ENCODE results near the gene SLC47A1. TPM values are rescaled to one million over a fixed set of nuclear protein-coding genes. Genes with fewer than 3 reads are reported as not detected.
"Not testable (repeated sequence)": the region's sequence is repeated elsewhere in the genome, so short reads cannot be mapped to it uniquely, and the experiment has no call there.

SLC47A1 gene
- total RNA-seq, 2 donors from 2014 or later: not detected

GRCh38 chr17:19510903-19511302 is 22.8 kb upstream of the SLC47A1 start:
- no peaks in the 10 kb centered on the region for H3K36me3 ChIP-seq (replicated peaks in 1 of 2; ENCODE audit: insufficient read depth in 1 of 2, low read depth in 2 of 2)
- DNase-seq (no peak), ATAC-seq (no peak)
- TF ChIP-seq, protein P1, sequence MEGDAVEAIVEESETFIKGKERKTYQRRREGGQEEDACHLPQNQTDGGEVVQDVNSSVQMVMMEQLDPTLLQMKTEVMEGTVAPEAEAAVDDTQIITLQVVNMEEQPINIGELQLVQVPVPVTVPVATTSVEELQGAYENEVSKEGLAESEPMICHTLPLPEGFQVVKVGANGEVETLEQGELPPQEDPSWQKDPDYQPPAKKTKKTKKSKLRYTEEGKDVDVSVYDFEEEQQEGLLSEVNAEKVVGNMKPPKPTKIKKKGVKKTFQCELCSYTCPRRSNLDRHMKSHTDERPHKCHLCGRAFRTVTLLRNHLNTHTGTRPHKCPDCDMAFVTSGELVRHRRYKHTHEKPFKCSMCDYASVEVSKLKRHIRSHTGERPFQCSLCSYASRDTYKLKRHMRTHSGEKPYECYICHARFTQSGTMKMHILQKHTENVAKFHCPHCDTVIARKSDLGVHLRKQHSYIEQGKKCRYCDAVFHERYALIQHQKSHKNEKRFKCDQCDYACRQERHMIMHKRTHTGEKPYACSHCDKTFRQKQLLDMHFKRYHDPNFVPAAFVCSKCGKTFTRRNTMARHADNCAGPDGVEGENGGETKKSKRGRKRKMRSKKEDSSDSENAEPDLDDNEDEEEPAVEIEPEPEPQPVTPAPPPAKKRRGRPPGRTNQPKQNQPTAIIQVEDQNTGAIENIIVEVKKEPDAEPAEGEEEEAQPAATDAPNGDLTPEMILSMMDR (IDR thresholded peaks at IDR 0.05): no peak
- no peak for TF ChIP-seq POLR2A (IDR thresholded peaks at IDR 0.05)
- 67 to 73% methylated on average over 7 to 9 of the region's 9 CpGs for WGBS, 2 donors
- H3K4me3 ChIP-seq: no peak overlapping the region
- intact Hi-C loops (cut with DNase I): loop anchor here (5.0 kb wide), 1 partner anchor 256 kb away; no protein-coding TSS in a partner anchor
- no peak overlapping the region for H3K27ac ChIP-seq
- H3K9me3 ChIP-seq: no peaks in the 10 kb centered on the region
- no peaks in the 10 kb centered on the region for H3K27me3 ChIP-seq
- H3K4me1 ChIP-seq: no peaks in the 10 kb centered on the region

- intact Hi-C loops (cut with DNase I): loop anchor here (5.0 kb wide), 1 partner anchor 253 kb away; no protein-coding TSS in a partner anchor
- H3K4me3 ChIP-seq: no peak overlapping the region
These were observed 19.7 kb upstream of the SLC47A1 start for GRCh38 chr17:19513897-19514488.

GRCh38 chr17:19517699-19518098 is 16.0 kb upstream of the SLC47A1 start:
- ATAC-seq: no peak
- TF ChIP-seq POLR2A (IDR thresholded peaks at IDR 0.05): no peak
- Histone ChIP-seq H3K9me3 (no peaks in the 10 kb centered on the region), H3K4me3 (no peak overlapping the region), H3K27me3 (no peaks in the 10 kb centered on the region), H3K27ac (no peak overlapping the region), H3K4me1 (no peaks in the 10 kb centered on the region), H3K36me3 (replicated peaks in 1 of 2; ENCODE audit: insufficient read depth in 1 of 2, low read depth in 2 of 2) (no peaks in the 10 kb centered on the region)
- intact Hi-C loops (cut with DNase I): no loop called here
- no peak for DNase-seq

More at GRCh38 chr17:19513897-19514488, 19.7 kb upstream of the SLC47A1 start:
- no peaks in the 10 kb centered on the region for H3K4me1 ChIP-seq
- H3K27me3 ChIP-seq: no peaks in the 10 kb centered on the region
- peak; percentile 80 for ATAC-seq
- no peaks in the 10 kb centered on the region for H3K9me3 ChIP-seq
- no peak for TF ChIP-seq POLR2A (IDR thresholded peaks at IDR 0.05)
- TF ChIP-seq, protein P1 (IDR thresholded peaks at IDR 0.05): peak; percentile 84 to 92 (median 87)
- no peak overlapping the region for H3K27ac ChIP-seq
- H3K36me3 ChIP-seq (replicated peaks in 1 of 2; ENCODE audit: insufficient read depth in 1 of 2, low read depth in 2 of 2): no peaks in the 10 kb centered on the region
- WGBS, 2 donors: 8 to 10% methylated on average over 13 of the region's 13 CpGs
- DNase-seq: peak; percentile 69 to 74 (median 74)

DNA sequence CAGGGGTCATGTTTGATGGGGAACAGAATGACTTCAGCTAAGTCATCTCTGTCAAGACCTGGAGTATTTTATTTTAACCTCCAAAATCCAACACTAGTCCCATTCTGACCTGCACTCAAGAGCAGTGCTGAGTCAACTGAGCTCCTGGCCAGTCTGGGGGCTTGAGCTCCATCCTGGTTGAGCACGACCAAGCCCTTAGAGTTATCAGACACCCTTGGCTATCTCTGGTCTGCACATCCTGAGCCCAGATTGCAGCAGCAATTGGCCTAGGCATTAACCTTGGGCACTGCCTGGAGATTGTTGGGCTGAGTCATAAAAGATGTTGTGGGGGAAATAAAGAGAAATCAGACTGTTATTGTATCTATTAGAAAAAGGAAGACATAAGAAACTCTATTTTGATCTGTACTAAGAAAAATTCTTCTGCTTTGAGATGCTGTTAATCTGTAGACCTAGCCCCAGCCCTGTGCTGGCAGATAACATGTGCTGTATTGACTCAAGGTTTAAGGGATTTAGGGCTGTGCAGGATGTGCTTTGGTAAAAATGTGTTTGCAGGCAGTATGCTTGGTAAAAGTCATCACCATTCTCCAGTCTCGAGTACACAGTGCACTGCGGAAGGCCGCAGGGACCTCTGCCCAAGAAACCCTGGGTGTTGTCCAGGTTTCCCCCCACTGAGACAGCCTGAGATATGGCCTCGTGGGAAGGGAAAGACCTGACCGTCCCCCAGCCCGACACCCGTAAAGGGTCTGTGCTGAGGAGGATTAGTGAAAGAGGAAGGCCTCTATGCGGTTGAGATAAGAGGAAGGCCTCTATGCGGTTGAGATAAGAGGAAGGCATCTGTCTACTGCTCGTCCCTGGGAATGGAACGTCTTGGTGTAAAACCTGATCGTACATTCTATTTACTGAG is 14.0 kb upstream of the SLC47A1 start:
- not testable (repeated sequence) for ATAC-seq
- intact Hi-C loops (cut with DNase I): loop anchor here (5.0 kb wide), 1 partner anchor 238 kb away; no protein-coding TSS in a partner anchor

DNA sequence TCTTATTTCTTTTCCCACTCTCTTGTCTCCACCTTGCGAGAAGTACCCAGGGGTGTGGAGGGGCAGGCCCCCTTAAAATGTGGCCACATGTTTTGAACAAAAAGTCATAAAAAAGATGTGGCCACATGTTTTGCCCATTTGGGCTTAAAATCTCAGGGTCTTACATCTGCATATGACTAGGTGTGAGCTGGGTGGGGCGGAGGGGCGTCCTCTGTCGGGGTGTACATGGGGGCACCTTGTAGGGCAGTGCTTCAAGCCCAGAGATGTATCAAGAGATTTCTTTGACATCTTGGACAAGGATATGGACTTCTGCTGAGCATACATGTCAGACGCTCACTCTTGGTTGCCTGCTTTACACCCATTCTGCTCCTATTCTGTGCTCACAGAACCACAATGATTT is 13.0 kb upstream of the SLC47A1 start:
- 83 to 85% methylated on average over 5 of the region's 5 CpGs for WGBS, 2 donors
- DNase-seq (no peak), ATAC-seq (no peak)
- Histone ChIP-seq H3K36me3 (replicated peaks in 1 of 2; ENCODE audit: insufficient read depth in 1 of 2, low read depth in 2 of 2) (no peaks in the 10 kb centered on the region), H3K4me1 (no peaks in the 10 kb centered on the region), H3K4me3 (no peak overlapping the region), H3K27me3 (no peaks in the 10 kb centered on the region), H3K9me3 (no peaks in the 10 kb centered on the region), H3K27ac (no peak overlapping the region)
- TF ChIP-seq, protein P1 (IDR thresholded peaks at IDR 0.05): no peak
- no peak for TF ChIP-seq POLR2A (IDR thresholded peaks at IDR 0.05)
- intact Hi-C loops (cut with DNase I): loop anchor here (5.0 kb wide), 1 partner anchor 237 kb away; no protein-coding TSS in a partner anchor

More for the DNA sequence above, 14.0 kb upstream of the SLC47A1 start:
- H3K27me3 ChIP-seq; H3K9me3 ChIP-seq; H3K4me3 ChIP-seq; DNase-seq; H3K27ac ChIP-seq; H3K4me1 ChIP-seq; H3K36me3 ChIP-seq (replicated peaks in 1 of 2; ENCODE audit: insufficient read depth in 1 of 2, low read depth in 2 of 2): not testable (repeated sequence)
- WGBS, 2 donors: 56 to 61% methylated on average over 13 of the region's 13 CpGs
